HG03060 (cell line): ENCODE measurements around the gene MGRN1.
A peak's percentile ranks its signal among the peaks of the same experiment; 100 is the strongest.

Experiments used
- ATAC-seq: cut with Tn5 transposase; IDR thresholded peaks from one replicate; pipeline ENCODE4 v1.9.1; 2021; ENCODE audit warnings: low read depth, moderate number of reproducible peaks; ENCODE audit not compliant: unreplicated experiment

The MGRN1 gene

DNA sequence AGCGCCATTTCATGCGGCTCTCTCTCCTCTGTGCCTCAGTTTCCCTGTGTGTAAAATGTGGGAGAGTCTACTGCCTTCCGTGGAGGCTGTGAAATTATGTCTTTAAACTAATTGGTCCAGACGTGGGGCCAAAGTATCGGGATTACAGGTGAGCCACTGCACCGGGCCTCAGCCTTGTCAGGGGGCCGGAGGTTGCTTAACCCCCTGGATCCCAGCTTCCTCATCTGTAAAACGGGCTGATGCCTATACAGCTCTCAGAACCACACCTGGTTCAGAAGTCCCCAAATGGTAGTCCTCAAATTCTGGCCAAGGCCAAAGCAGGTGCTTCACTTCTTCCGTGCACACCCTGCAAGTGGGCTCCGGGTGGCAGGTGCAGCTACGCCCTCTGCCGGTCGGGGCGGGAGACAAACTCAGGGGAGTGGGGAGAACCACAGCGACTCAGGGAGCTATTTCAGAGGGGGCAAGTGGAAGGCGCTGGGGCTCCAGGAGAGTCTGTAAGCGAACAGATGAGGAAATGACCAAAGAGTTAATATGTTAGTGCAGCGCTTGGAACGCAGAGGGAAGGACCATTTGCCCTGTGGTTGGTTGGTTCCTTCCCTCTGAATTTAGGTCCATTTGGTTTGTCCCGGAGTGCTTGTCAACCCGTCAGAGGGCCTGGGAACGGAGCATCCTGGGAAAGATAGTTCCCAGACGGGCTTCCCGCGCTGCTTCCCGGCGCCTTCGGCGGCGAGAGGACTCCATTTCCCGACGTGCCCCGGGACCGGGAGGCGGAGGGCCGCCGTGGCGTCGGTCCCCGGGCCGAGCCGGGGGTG, at the start of gene MGRN1:
Gene MGRN1, plus strand, starts transcription at position 812 of the 812 bp plus-strand sequence. CDS start 135 bp downstream, outside the sequence.
- ATAC-seq = peak; percentile 50

DNA sequence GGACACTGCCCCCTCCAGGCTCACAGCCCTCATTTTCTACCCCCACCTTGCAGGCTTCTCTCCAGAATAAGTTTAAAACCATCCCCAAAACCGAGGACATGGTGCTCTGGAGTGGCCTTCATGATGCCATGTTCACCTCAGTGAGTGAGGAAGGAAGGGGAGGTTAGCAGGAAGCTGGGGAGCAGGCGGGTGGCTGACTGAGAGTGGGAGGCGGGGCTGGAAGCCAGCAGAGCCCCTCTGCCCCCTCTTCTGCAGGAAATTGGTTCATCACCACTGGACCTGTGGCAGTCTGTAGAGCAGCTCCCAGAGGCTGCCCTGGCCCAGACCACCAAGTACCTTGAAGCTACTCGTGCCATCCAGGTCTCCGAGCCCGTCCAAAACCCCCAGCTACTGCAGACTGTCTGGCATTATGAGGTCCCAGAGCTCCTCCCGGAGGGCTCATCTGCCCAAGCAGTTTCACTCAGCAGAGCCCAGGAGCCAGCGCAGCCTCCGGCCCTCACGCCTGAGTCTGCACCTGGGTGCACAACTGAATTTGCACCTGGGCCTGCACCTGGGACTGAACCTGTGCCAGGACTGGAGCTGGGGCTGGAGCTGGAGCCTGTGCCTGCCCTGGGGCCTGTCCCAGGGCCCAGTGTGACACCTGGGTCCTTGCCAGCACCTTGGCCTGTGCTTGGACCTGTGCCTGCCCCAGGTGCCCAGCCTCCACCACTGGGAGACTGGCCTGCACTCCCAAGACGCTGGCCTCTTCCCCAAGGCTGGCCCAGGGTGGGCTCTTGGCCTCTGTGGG, 49.5 kb upstream of the MGRN1 start:
- ATAC-seq = no peak

DNA sequence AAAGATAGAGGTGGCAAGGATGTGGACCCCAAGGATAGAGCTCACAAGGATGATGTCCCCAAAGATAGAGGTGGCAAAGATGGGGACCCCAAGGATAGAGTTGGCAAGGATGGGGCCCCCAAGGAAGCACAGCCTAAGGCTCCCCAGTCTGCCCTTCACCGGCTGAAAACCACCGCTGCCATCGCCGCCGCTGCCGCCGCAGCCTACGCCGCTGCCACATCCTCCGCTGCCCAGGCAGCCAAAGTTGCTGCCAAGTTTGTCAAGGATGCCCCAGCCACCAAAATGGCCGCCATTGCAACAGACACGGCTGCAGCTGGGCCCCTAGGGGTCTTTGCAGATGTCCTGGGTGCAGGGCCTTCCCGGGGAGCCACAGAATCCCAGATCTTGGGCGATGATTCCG, 48.6 kb upstream of the MGRN1 start:
- no peak for ATAC-seq

DNA sequence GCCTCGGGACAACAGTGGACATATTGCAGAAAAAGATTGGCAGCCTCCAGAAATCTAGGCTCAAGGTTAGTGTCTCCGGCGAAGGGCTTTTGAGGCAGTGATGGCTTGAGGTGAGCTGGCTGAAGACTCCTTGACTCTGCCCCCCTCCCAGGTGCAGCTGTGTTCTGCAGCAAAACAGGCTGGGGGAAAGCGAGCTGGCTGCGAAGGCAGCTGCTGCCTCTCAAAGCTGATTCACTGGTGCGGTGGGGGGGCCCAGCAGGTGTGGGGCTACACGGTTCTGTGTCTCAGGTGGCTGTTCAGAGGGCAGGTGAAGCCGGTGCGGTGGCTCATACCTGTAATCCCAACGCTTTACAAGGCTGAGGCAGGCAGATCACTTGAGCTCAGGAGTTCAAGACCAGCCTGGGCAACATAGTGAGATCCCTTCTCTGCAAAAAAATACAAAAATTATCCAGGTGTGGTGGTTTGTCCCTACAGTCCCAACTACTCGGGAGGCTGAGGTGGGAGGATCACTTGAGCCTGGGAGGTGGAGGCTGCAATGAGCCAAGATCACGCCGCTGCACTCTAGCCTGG, 45.6 kb upstream of the MGRN1 start:
- ATAC-seq = no peak

DNA sequence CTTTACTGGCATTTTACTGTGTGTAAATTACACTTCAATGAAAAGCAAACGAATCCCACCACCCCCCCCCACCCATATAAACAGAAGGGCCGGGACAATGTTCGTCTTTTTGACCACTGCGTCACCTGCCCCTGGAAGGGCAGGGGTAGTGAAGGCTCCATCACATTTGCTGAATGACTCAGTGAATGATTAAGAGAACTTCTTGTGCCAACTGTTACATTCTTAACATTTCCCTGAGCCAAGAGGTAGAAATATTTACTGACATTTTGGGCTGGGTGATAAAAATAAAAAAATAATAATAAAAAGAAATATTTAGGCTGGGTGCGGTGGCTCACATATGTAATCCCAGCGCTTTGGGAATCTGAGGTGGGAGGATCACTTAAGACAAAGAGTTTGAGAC, 44.4 kb upstream of the MGRN1 start:
- ATAC-seq = no peak

DNA sequence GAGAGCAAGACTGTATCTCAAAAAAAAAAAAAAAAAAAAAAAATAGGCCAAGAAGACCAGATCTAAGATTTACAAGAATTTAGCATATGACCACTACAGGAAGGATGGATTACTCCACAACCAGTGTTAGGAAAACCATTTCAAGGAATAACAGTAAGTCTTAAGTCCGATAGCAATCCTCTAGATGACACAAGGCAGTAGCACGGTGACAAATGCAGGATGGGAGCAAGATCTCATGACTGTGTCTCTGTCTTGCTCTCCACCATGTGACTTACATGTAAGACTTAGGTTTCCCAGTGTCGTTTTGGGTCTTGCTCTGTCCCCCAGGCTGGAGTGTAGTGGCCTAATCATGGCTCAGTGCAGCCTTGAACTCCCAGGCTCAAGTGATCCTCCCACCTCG, 40.7 kb upstream of the MGRN1 start:
- ATAC-seq = no peak

DNA sequence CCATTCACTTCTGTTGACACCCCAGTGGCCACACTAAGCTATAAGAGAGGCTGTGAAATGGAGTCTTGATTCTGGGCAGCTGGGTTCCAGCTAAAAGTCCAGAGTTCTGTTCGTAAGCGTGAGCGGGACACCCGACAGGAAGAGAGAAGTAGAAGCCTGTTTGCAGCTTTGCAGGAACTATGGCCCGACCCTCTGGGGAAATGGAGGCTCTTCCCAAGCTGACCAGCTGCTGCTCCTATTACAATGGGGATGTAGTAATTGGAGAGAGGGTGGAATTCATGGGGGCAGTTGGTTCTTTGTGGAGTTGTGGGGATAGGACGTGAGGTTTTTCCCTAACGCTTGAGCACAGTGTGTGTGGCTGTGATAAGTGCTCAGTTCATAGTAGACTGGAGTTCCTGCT, 38.3 kb upstream of the MGRN1 start:
- ATAC-seq = no peak

DNA sequence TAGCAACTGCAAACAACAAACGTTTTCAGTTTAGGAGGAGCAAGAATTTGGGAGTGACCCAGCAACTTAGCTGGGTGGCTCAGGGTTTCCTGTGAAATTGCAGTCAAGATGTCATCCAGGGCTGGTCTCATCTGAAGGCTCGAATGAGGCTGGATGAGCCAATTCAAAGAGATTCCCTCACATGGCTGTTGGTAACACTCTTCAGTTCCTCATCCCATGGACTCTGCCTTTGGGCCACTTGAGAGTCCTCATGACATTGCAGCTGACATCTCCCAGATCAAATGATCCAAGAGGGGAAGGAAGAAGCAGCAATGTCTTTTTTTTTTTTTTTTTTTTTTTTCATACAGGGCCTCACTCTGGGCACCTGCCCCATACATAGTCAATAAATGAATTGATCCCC, 36.2 kb upstream of the MGRN1 start:
- no peak for ATAC-seq

DNA sequence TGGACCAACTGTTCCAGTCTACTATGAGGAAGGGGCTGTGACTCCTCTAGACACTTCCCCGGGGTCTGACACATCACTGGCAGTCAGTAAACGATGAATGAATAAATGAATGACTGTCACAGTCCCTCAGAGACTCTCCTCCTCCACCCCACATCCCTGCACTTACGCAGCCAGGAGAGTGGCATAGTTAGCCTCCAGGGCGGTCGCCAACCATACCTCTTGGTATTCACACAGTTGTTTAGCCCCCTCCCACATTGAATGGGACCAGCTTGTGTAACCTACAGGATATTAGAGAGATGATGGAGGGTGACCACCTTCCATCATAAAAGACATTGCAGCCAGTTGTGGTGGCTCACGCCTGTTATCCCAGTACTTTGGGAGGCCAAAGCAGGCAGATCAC, 35.7 kb upstream of the MGRN1 start:
- ATAC-seq = no peak

DNA sequence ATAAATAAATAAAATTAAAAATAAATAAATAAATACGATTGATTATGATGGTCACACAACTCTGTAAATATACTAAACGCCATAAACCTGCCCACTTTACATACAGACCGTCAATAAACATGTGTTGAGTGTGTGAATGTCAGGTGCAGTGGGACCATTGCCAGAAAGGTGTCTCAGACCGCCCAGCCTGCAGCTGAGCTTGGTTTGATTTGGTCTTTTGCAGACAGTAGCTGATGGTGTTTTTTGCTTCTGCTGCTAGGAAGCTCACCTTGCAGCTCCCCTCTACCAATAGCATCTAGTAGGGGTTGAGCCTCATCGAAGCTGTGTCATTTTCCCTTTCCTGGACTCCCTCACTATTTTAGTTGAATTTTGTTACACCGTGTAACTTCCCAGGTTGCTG, 33.4 kb upstream of the MGRN1 start:
- no peak for ATAC-seq

DNA sequence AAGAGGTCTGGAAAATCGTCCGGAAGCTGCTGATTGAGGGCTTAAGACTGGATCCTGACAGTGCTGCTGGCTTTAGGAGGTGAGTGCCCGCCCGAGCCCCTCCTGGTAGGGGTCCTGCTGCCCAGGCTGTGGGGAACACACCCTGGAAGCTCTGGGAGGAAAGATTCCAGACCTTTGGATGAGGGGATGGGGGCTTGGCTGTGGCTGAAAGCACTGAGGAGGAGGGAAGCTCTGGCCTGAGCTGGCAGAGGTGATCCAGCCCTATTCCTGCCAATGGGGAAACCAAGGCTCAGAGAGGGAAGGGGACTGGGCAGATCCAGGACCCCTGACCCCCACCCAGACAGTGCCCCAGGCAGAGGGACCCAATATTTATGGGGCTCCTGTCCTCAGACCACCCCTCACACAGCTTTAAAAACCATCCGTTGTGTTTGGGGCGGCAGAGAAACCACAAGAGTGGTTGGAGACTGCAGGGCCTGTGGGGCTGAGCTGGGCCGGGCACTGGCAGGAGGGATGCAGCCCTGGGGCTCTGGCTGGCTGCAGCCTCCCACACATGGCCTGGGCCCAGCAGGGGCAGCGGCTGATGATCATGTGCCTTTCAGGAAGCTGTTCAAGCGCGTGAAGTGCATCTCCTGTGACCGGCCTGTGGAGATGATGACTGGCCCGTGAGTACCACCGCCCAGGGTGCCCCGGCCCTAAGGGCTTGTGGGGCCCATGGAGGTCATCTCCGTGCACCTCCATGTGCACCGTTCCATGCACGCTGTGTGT, 32.7 kb upstream of the MGRN1 start:
- no peak for ATAC-seq

DNA sequence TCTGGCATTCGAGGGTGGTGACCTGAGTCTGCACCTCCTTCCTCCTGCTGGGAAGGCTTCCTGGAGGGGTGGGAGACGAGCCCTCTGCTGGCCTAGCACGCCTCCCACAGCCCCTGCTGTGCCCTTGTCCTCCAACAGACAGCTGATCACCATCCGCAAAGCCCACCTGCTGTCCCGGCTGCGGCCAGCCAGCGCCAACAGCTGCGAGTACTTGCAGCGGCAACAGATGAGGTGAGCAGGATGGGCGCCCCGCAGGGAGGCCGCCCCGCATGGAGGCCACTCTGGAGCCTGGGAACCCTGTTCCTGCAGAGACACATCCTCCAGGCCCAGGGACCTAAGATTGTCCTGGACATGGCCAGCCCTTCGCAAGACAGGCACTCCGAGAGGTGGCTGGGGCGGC, 31.5 kb upstream of the MGRN1 start:
- ATAC-seq = no peak

DNA sequence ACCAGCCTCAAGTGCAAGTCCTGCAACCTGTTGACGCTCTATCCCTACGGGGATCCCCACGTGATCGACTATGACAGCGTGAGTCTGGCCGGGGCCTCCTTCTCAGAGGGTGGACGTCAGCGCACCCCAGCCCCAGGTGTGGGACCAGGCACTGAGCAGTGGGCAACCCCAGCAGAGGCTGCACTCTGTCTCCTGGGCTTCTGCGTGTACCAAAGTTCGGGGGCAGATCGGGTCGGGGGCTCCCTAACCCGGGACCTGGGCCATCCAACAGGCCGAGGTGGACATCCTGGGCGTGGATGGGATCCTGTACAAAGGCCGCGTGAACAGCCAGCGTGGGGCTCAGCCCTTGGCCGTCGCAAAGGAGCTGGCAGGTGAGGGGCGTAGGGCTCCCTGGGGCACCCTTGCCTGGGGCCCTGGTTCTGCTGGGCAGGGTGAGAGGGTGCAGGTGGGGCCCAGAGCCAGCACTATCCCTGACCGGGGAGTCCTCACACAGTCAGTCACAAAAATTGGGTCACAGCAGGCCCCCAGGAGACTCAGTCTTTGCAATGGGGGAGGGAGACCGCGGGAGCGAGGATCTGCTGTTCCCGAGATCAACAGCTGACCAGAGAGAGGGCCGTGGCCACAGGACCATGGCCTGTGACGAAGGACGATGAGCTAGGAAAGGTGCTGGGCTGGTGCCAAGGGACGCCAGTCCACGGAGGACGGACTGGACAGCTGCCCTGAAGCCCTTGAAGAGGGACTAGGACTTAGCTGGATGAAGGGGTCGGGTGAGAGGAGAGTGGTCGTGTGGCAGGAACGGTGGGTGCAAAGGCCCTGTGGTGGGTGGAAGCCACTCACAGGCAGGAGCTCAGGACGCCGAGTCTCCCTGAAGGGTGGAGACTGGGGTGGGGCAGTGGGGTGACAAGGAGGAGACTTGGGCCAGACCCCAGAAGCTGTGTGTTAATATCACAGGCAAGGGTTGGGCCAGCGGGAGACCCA, 29.9 kb upstream of the MGRN1 start:
- no peak for ATAC-seq

DNA sequence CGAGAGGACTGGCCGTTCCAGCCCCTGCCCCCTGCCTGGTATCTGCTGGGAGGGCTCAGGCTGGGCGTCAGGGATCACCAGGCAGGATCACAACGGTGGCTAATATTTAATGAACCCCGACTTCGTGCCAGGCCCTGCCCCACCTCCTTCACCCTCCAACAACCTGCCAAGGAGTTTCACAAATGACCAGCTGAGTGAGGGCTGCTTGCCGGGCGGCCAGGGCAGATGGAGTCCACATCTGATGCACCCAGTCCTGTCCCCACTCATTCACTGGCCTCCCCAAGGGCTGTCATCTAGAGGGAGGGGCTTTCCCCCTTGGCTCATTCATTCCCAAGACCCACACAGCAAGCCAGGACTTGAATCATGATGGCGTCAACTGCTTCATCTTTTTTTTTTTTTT, 27.5 kb upstream of the MGRN1 start:
- ATAC-seq = no peak

DNA sequence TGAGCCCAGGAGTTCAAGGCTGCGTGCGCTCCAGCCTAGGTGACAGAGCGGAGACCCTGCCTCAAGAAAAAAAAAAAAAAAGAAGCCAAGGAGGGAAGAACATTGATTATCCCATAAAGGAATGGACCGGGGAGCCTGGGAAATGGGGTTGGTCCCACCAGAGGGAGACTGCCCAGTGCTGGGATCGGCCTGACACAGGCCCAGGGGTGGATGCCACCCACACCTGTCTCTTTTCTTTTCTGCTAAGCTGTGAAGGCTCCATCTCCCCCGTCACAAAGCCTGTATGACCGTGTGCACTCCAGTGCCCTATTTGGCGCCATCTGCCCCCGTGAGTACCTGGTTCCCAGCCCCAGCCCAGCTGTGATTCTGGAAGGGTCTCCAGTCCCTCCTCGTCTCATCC, 25.6 kb upstream of the MGRN1 start:
- ATAC-seq = no peak

DNA sequence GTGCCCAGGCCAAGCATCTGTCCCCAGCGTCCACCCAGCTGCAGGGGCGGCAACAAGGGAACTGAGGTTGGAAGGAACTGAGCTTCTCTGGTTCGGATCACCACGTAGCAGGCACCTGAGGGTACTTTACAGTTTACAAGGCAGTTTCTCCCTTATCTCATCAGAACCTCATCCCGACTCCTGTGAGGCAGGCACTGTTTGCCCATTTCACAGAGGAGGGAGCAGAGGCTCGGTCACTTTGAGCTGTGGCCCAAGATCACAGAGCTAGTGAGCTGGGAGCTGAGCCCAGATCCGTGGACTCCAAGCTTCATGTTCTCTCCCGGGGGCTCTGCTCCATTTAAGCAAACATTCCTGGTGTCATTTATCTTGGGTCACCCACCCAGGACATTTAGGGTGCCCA, 25.1 kb upstream of the MGRN1 start:
- ATAC-seq = no peak

DNA sequence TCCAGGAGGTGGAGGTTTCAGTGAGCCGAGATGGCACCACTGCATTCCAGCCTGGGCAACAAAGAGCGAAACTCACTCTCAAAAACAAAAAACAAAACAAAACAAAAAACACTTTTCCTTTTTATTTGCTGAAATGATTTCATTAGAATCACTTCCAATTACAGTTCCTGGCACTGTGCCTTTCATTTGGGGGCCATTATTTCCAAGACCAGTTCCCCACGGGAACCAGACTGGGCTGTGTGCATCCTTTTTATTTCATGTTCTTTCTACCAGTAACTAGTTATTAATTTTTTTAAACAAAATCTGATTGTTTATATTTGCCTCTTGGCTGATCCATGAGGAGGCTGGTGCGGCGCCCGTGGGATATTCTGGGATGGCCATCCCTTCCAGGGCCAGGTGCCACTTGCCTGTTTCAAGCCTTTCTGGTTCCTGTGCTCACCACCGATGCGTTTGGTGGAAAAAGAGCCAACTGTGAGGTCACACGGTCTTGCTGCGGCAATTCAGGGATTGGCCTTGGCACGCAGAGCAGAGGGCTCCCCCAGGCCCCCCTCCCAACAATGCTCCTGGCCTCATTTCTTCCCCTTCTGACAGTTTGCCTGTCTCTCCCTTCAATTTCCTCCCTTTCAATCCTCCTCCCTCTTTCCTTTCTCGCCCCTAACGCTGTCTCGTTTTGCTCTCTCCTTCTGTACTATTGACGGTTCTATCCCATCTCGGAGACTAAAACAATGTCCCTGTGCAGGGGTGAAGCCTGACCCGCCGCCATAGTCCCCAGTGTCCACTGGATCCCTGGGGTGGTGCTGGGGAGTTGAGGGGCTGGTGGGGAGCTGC, 23.4 kb upstream of the MGRN1 start:
- ATAC-seq = no peak

DNA sequence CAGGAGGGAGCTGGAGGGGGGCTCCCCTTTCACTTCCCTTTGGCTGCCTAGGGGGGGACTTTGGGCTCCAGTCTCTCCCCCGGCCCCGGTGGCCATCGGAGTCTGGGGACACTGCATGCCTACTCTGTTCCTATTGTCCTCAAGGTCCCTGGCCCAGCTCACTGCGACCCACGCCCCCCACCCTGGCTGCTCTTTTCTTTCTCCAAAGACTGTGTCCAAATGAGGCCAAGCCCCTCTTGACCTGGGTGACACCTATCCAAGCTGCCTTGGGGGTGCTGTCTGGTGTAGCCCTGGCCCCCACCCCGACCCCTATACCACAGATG, 22.8 kb upstream of the MGRN1 start:
- ATAC-seq = no peak

DNA sequence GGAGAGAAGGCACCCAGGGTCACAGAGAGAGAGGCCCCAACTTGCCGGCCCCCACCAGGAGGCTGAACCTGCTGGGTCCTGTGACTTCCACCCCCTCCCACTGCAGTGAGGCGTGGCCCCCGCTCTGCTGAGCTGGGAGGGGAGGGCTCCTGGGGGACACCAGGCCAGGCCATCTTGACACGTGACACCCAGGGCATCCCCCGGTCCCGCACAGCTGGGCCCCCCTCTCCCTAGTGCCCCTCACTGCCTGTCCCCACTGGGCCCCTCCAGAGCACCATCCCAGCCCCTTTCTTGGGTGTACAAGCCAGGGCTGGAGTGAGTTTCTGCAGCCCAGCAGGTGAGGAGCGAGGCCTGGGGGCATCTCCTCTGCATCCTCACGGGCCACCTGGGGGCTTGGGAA, 22.3 kb upstream of the MGRN1 start:
- no peak for ATAC-seq
